C4-2B (cell line): ENCODE measurements around the gene C5AR1.

Source experiments
- H3K27ac ChIP-seq: fragments of 450-650 bp; 2 replicates; pipeline ENCODE4 v1.5.1; 2017
- ZFX ChIP-seq: fragments of 450-650 bp; IDR thresholded peaks from 2 replicates; pipeline ENCODE4 v1.6.1; 2017
- TF ChIP-seq, protein P1 (sequence below): fragments of 450-650 bp; conservative IDR thresholded peaks from 2 replicates; pipeline ENCODE4 v1.5.1; 2017; ENCODE audit warnings: mild to moderate bottlenecking

C5AR1 gene

GRCh38 chr19:47303966-47304365 lies 5.7 kb upstream of the C5AR1 start:
- TF ChIP-seq ZFX = no peak
- TF ChIP-seq, protein P1, sequence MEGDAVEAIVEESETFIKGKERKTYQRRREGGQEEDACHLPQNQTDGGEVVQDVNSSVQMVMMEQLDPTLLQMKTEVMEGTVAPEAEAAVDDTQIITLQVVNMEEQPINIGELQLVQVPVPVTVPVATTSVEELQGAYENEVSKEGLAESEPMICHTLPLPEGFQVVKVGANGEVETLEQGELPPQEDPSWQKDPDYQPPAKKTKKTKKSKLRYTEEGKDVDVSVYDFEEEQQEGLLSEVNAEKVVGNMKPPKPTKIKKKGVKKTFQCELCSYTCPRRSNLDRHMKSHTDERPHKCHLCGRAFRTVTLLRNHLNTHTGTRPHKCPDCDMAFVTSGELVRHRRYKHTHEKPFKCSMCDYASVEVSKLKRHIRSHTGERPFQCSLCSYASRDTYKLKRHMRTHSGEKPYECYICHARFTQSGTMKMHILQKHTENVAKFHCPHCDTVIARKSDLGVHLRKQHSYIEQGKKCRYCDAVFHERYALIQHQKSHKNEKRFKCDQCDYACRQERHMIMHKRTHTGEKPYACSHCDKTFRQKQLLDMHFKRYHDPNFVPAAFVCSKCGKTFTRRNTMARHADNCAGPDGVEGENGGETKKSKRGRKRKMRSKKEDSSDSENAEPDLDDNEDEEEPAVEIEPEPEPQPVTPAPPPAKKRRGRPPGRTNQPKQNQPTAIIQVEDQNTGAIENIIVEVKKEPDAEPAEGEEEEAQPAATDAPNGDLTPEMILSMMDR = no peak
- H3K27ac ChIP-seq = no peak overlapping the region

DNA sequence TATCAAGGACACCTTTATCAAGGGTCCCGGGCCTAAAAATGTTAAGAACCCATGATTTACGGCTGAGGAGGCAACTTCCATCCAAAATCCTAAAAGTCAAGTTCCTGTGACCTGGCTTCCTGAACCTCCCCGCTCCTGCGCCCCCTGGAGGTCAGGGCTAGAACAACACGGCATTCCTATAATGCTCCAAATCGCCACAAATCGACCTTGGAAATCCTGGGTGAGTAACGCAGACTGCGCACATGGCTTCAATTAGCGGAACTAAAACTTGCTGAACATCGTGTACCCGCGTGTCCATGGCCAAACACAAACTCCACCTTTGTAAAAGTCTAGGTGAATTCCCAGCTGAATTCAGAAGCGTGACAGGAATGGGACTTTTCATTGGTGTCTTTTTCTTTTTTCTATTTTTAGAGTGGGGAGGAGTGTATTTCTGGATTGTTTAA lies 4.3 kb upstream of the C5AR1 start:
- no peak overlapping the region for H3K27ac ChIP-seq
- TF ChIP-seq ZFX = no peak
- TF ChIP-seq, protein P1 = peak; percentile 90

GRCh38 chr19:47306303-47306702 lies 3.4 kb upstream of the C5AR1 start:
- H3K27ac ChIP-seq = no peak overlapping the region
- TF ChIP-seq, protein P1 = no peak

GRCh38 chr19:47309038-47309437 lies 623 bp upstream of the C5AR1 start:
- H3K27ac ChIP-seq = no peak overlapping the region

DNA sequence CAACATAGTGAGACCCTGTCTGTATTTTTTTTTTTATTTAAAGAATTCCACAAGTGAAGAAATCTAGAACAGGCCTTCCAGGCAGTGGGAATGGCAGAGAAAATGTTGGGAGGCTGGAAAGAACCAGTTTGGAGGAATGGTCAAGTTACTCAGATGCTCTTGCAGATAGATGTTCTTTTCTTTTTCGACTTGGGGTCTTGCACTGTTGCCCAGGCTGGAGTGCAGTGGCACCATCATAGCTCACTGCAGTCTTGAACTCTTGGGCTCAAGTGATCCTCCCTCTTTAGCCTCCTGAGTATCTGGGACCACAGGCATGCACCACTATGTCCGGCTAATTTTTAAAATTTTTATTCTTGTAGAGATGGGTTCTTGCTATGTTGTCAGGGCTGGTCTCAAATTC lies 662 bp downstream of the C5AR1 start:
- TF ChIP-seq, protein P1 = no peak
- no peak for TF ChIP-seq ZFX
- no peak overlapping the region for H3K27ac ChIP-seq

More at GRCh38 chr19:47309038-47309437, 623 bp upstream of the C5AR1 start:
- TF ChIP-seq, protein P1 = no peak
- TF ChIP-seq ZFX = no peak

- H3K27ac ChIP-seq = no peak overlapping the region
- no peak for TF ChIP-seq ZFX
These were observed 1.2 kb downstream of the C5AR1 start for GRCh38 chr19:47310819-47311218.

DNA sequence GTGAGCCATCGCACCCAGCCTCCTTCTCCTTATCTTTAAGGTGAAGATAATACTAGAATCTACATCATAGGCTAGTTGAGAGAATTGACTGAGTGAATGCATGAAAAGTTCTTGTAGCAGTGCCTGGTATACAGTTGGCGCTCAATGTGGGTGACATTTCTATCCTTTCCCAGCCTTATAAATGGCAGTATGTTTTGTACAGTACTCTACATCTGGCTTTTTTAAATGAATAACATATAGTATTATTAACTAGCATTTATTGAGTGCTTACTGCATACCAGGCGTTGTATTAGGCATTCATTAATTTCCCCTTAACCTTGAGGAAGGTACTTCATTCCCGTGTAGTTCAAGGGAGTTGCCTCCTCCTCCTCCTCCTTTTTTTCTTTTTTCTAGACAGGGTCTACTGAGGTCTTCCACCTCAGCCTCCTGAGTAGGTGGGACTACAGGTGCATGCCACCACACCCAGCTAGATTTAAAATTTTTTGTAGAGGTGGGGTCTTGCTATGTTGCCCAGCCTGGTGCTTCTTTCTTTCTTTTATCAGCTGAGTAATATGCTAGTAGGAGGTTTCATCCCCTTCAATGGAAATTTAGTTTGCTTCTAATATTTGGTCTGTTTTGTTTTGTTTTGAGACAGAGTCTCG lies 2.8 kb downstream of the C5AR1 start:
- no peak overlapping the region for H3K27ac ChIP-seq

More for the DNA sequence above, 2.8 kb downstream of the C5AR1 start:
- no peak for TF ChIP-seq ZFX
- TF ChIP-seq, protein P1 = no peak
